Measurements from ENCODE around the gene LTBP2. TPM values are rescaled to one million over a fixed set of nuclear protein-coding genes. Genes with fewer than 3 reads are reported as not detected.
A peak's percentile ranks its signal among the peaks of the same experiment; 100 is the strongest.

The LTBP2 gene
- total and polyA plus RNA-seq, 2 of the 13 experiments (the other 11 are each of a cell fraction or from before 2014, with no cell fraction given) = 0.20 to 0.41 TPM

- Histone ChIP-seq H4K20me1 (ENCODE audit: insufficient read depth, low read length) (no peaks in the 10 kb centered on the region), H3K27ac (ENCODE audit: extremely low read length, insufficient read depth, low read length) (no peak overlapping the region), H3K27me3 (ENCODE audit: control insufficient read depth in 1 of 2, insufficient read depth in 2 of 2, low read length in 2 of 2) (no peaks in the 10 kb centered on the region; a peak in 1 of 5 replicates), H3K36me3 (replicated peaks in 1 of 2; ENCODE audit: control insufficient read depth in 1 of 2, insufficient read depth in 2 of 2, low read length in 2 of 2) (no peaks in the 10 kb centered on the region), H3K4me1 (ENCODE audit: insufficient read depth, low read length) (peaks cover 46% of the 10 kb centered on the region), H3K79me2 (ENCODE audit: insufficient read depth, low read length) (no peaks in the 10 kb centered on the region), H3K4me3 (replicated peaks in 1 of 3; ENCODE audit: insufficient read depth in 1 of 3, low read depth in 2 of 3, low read length in 3 of 3) (no peak overlapping the region), H3K9ac (ENCODE audit: insufficient read depth, low read depth, low read length) (no peak overlapping the region), H3K9me3 (ENCODE audit: low read length) (no peaks in the 10 kb centered on the region), H2AFZ (ENCODE audit: low read length) (no peak overlapping the region), H3K4me2 (ENCODE audit: low read depth, low read length) (no peak overlapping the region)
- ChIA-PET CTCF (ENCODE audit: low intra/inter-chr PET ratio, low total read pairs) (no interaction called here), POLR2A (interaction anchor here (1.3 kb wide), 1 partner anchor 18 kb away, joined by 5 read pairs; no protein-coding TSS in a partner anchor)
- no peak for FAIRE-seq
- in situ Hi-C loops (cut with HindIII; ENCODE audit: extremely low pct_ligation_motif_present, low pct_unique_long_range_greater_than_20kb) (no loop called here), intact Hi-C loops (cut with micrococcal nuclease; ENCODE audit: unreplicated experiment) (loop anchor here (2.0 kb wide), 1 partner anchor 18 kb away; no protein-coding TSS in a partner anchor)
- peak; percentile 19; the same call in 2 of the 3 replicates for ATAC-seq
- BruUV-seq (replicated peaks) = no TSS peak
- no peak for DNase-seq (ENCODE audit: low spot score)
- 40% methylated on average over 5 of the region's 10 CpGs for WGBS (ENCODE audit: low lambda C conversion rate)
- TF ChIP-seq XRCC5 (optimal IDR thresholded peaks at IDR 0.05; ENCODE audit: low read length) (no peak), ZNF10 (CRISPR knock-in tag; IDR thresholded peaks at IDR 0.05; ENCODE audit: borderline replicate concordance, low read depth) (no peak), JDP2 (CRISPR knock-in tag; IDR thresholded peaks at IDR 0.05; ENCODE audit: borderline replicate concordance) (no peak), HDAC1 (CRISPR knock-in tag; IDR thresholded peaks at IDR 0.05) (no peak), SP140L (CRISPR knock-in tag; IDR thresholded peaks at IDR 0.05; ENCODE audit: borderline replicate concordance) (no peak), ZXDC (CRISPR knock-in tag; IDR thresholded peaks at IDR 0.05) (no peak), PLRG1 (conservative IDR thresholded peaks at IDR 0.05) (no peak), FOXP1 (IDR thresholded peaks at IDR 0.05) (no peak), FOXP1 (CRISPR knock-in tag; IDR thresholded peaks at IDR 0.05) (no peak), BRCA1 (CRISPR knock-in tag; IDR thresholded peaks at IDR 0.05) (no peak), BHLHE40 (IDR thresholded peaks at IDR 0.05; ENCODE audit: low read length) (no peak), ATM (IDR thresholded peaks at IDR 0.05; ENCODE audit: borderline replicate concordance) (no peak), ZNF724P (CRISPR knock-in tag; IDR thresholded peaks at IDR 0.05; ENCODE audit: borderline replicate concordance) (no peak), ETV5 (CRISPR knock-in tag; IDR thresholded peaks at IDR 0.05; ENCODE audit: borderline replicate concordance) (no peak)
- TF ChIP-seq, protein P1, sequence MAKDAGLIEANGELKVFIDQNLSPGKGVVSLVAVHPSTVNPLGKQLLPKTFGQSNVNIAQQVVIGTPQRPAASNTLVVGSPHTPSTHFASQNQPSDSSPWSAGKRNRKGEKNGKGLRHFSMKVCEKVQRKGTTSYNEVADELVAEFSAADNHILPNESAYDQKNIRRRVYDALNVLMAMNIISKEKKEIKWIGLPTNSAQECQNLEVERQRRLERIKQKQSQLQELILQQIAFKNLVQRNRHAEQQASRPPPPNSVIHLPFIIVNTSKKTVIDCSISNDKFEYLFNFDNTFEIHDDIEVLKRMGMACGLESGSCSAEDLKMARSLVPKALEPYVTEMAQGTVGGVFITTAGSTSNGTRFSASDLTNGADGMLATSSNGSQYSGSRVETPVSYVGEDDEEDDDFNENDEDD (CRISPR knock-in tag; IDR thresholded peaks at IDR 0.05; ENCODE audit: borderline replicate concordance) = no peak
- TF ChIP-seq, protein P2, sequence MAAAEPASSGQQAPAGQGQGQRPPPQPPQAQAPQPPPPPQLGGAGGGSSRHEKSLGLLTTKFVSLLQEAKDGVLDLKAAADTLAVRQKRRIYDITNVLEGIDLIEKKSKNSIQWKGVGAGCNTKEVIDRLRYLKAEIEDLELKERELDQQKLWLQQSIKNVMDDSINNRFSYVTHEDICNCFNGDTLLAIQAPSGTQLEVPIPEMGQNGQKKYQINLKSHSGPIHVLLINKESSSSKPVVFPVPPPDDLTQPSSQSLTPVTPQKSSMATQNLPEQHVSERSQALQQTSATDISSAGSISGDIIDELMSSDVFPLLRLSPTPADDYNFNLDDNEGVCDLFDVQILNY (CRISPR knock-in tag; conservative IDR thresholded peaks at IDR 0.05) = no peak
- TF ChIP-seq, protein P3, sequence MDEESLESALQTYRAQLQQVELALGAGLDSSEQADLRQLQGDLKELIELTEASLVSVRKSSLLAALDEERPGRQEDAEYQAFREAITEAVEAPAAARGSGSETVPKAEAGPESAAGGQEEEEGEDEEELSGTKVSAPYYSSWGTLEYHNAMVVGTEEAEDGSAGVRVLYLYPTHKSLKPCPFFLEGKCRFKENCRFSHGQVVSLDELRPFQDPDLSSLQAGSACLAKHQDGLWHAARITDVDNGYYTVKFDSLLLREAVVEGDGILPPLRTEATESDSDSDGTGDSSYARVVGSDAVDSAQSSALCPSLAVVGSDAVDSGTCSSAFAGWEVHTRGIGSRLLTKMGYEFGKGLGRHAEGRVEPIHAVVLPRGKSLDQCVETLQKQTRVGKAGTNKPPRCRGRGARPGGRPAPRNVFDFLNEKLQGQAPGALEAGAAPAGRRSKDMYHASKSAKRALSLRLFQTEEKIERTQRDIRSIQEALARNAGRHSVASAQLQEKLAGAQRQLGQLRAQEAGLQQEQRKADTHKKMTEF (CRISPR knock-in tag; IDR thresholded peaks at IDR 0.05) = no peak
Observed at GRCh38 chr14:74636424-74637177, 24.6 kb upstream of the LTBP2 start.

All from HepG2 (cell line).